ENCODE results near the gene EIF5A2.

The EIF5A2 gene

GRCh38 chr3:170848292-170848917 is 60.0 kb downstream of the EIF5A2 start:
- no peak for DNase-seq

DNA sequence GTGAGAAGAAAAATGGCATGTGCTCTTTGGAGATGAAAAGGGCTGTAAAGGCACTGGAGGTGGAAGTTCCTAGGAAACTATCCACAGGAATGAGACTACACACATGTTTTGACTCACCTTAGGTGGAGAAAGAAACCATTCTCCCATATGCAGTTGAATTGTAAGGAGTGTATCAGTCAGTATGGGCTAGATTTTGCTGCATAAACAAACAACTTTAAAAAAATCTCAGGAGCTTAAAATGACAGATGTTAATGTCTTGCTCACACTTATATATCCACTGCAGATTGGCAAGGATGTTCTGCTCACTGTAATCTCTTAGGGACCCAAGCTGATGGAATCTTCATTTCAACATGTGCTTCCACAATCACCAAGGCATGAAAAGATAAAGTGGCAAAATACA is 64.1 kb downstream of the EIF5A2 start:
- no peak for DNase-seq

GRCh38 chr3:170840291-170840859 is 68.1 kb downstream of the EIF5A2 start:
- no peak for DNase-seq

- DNase-seq = no peak
These were observed 68.8 kb downstream of the EIF5A2 start for GRCh38 chr3:170839518-170840100.
